Smooth muscle cell (in vitro differentiated cells): ENCODE results near the gene SPATS2. TPM values are rescaled to one million over a fixed set of nuclear protein-coding genes. Genes with fewer than 3 reads are reported as not detected.

Experiments used
- DNase-seq: peaks from one replicate; lab custom pipeline; 2025; ENCODE audit not compliant: unreplicated experiment; lab: John Stamatoyannopoulos, UW
- H2AFZ ChIP-seq: fragments of 200-600 bp; sonication (generic); 2 replicates; pipeline ENCODE4 v1.6.0; 2016; ENCODE audit warnings: antibody characterized with exemption, low read depth, mild to moderate bottlenecking
- H3F3A ChIP-seq: fragments of 200-600 bp; sonication (generic); 2 replicates; pipeline ENCODE4 v1.6.0; 2017; ENCODE audit warnings: antibody characterized with exemption, low read depth
- H3K27ac ChIP-seq: fragments of 200-600 bp; sonication (generic); 2 replicates; pipeline ENCODE4 v1.5.1; 2016; ENCODE audit warnings: low read depth, mild to moderate bottlenecking
- H3K27me3 ChIP-seq: fragments of 200-600 bp; sonication (generic); 2 replicates; pipeline ENCODE4 v1.6.1; 2016; ENCODE audit warnings: low read depth, mild to moderate bottlenecking
- H3K36me3 ChIP-seq: fragments of 200-600 bp; sonication (generic); 2 replicates; pipeline ENCODE4 v1.5.1; 2016; ENCODE audit warnings: low read depth
- H3K4me1 ChIP-seq: fragments of 200-600 bp; sonication (generic); 2 replicates; pipeline ENCODE4 v1.5.1; 2016; ENCODE audit warnings: low read depth
- H3K4me2 ChIP-seq: fragments of 200-600 bp; sonication (generic); 2 replicates; pipeline ENCODE4 v1.6.0; 2016; ENCODE audit warnings: mild to moderate bottlenecking
- H3K4me3 ChIP-seq: fragments of 200-600 bp; sonication (generic); 2 replicates; pipeline ENCODE4 v1.5.1; 2016; ENCODE audit warnings: mild to moderate bottlenecking
- H3K79me2 ChIP-seq: fragments of 200-600 bp; sonication (generic); 2 replicates; pipeline ENCODE4 v1.6.0; 2016; ENCODE audit warnings: low read depth, mild to moderate bottlenecking
- H3K9ac ChIP-seq: fragments of 200-600 bp; sonication (generic); 2 replicates; pipeline ENCODE4 v1.6.0; 2016; ENCODE audit warnings: low read depth
- H3K9me3 ChIP-seq: fragments of 200-600 bp; sonication (generic); replicated peaks from 2 replicates; pipeline ENCODE4 v1.5.1; 2016; ENCODE audit warnings: low read depth
- H4K20me1 ChIP-seq: fragments of 200-600 bp; sonication (generic); 2 replicates; pipeline ENCODE4 v1.6.0; 2016; ENCODE audit warnings: low read depth
- CTCF ChIP-seq: fragments of 200-600 bp; sonication (generic); IDR thresholded peaks from 2 replicates; pipeline ENCODE4 v1.5.1; 2017; ENCODE audit warnings: borderline replicate concordance, mild to moderate bottlenecking, antibody characterized with exemption; ENCODE audit not compliant: insufficient read depth, poor library complexity, severe bottlenecking
- WGBS: methylation state at CpG from one replicate; pipeline ENCODE4 v1.1.7; 2016; ENCODE audit warnings: low lambda C conversion rate; 5-methylcytosine and 5-hydroxymethylcytosine counted together
- polyA plus RNA-seq: library from polyadenylated mRNA; unstranded; fragments of >200 nt; fragmentation: Nextera tagmentation; extraction: Ambion mirVana; gene quantifications from 2 replicates; pipeline ENCODE4 v1.2.1, GENCODE V29; 2016
- total RNA-seq: library from RNA; depleted of rRNA; stranded (reverse); fragments of >200 nt; gene quantifications from 2 replicates; pipeline ENCODE4 v1.2.3, GENCODE V29; 2014

SPATS2 gene
- total and polyA plus RNA-seq, 2 experiments from 2014 or later: 33.6 to 35.6 TPM

GRCh38 chr12:49439042-49439441 is 71.8 kb downstream of the SPATS2 start:
- Histone ChIP-seq H3K4me3 (no peak overlapping the region), H3K9me3 (no peaks in the 10 kb centered on the region), H3K4me2 (no peak overlapping the region), H4K20me1 (peaks cover 65% of the 10 kb centered on the region), H3K4me1 (no peaks in the 10 kb centered on the region), H2AFZ (no peak overlapping the region), H3K36me3 (no peaks in the 10 kb centered on the region), H3K27me3 (no peaks in the 10 kb centered on the region), H3K9ac (no peak overlapping the region), H3K79me2 (peaks cover 24% of the 10 kb centered on the region), H3K27ac (no peak overlapping the region), H3F3A (no peaks in the 10 kb centered on the region)
- 92% methylated on average over 1 of the region's 1 CpG for WGBS
- TF ChIP-seq CTCF: no peak
- DNase-seq: no peak

- no peak for DNase-seq
Observed at GRCh38 chr12:49440035-49440434, 72.8 kb downstream of the SPATS2 start.

GRCh38 chr12:49442915-49443314 is 75.7 kb downstream of the SPATS2 start:
- Histone ChIP-seq H3K36me3 (no peaks in the 10 kb centered on the region), H3K27ac (no peak overlapping the region), H2AFZ (no peak overlapping the region), H4K20me1 (peaks cover 78% of the 10 kb centered on the region), H3K4me2 (no peak overlapping the region), H3K4me3 (no peak overlapping the region), H3K9me3 (peaks cover 3% of the 10 kb centered on the region), H3K4me1 (no peaks in the 10 kb centered on the region), H3K9ac (no peak overlapping the region), H3F3A (no peaks in the 10 kb centered on the region), H3K27me3 (no peaks in the 10 kb centered on the region), H3K79me2 (peaks cover 36% of the 10 kb centered on the region)
- DNase-seq: no peak
- whole genome bisulfite sequencing: 98% methylated on average over 1 of the region's 1 CpG
- TF ChIP-seq CTCF: no peak

More at GRCh38 chr12:49440035-49440434, 72.8 kb downstream of the SPATS2 start:
- Histone ChIP-seq H2AFZ (no peak overlapping the region), H3K9ac (no peak overlapping the region), H4K20me1 (peaks cover 69% of the 10 kb centered on the region), H3K4me2 (no peak overlapping the region), H3F3A (no peaks in the 10 kb centered on the region), H3K36me3 (no peaks in the 10 kb centered on the region), H3K27me3 (no peaks in the 10 kb centered on the region), H3K4me1 (no peaks in the 10 kb centered on the region), H3K79me2 (peaks cover 23% of the 10 kb centered on the region), H3K27ac (no peak overlapping the region), H3K4me3 (no peak overlapping the region), H3K9me3 (no peaks in the 10 kb centered on the region)
- WGBS: 93% methylated on average over 2 of the region's 2 CpGs
- no peak for TF ChIP-seq CTCF

GRCh38 chr12:49446571-49446970 is 79.3 kb downstream of the SPATS2 start:
- no peak for DNase-seq
- Histone ChIP-seq H3F3A (no peaks in the 10 kb centered on the region), H2AFZ (no peak overlapping the region), H3K27ac (no peak overlapping the region), H3K4me2 (no peak overlapping the region), H3K4me1 (no peaks in the 10 kb centered on the region), H3K27me3 (no peaks in the 10 kb centered on the region), H3K9ac (no peak overlapping the region), H3K4me3 (no peak overlapping the region), H3K9me3 (peaks cover 3% of the 10 kb centered on the region), H3K79me2 (peaks cover 43% of the 10 kb centered on the region), H4K20me1 (peaks cover 65% of the 10 kb centered on the region), H3K36me3 (no peaks in the 10 kb centered on the region)
- TF ChIP-seq CTCF: no peak
- WGBS: 89% methylated on average over 4 of the region's 4 CpGs
